A549 treated with AZD9567 at 1 μM for 4 hours (cell line): ENCODE data around the gene GLT8D1. TPM values are rescaled to one million over a fixed set of nuclear protein-coding genes. Genes with fewer than 3 reads are reported as not detected.

ENCODE experiments used
- total RNA-seq: library from RNA; stranded (reverse); fragments of 200-300 nt; extraction: Qiagen RNA extraction; gene quantifications from 5 replicates; pipeline ENCODE4 v1.2.3, GENCODE V29; 2022; ENCODE audit not compliant: insufficient read depth

The GLT8D1 gene
- total RNA-seq = 29.9 to 38.2 TPM (median 36.9 TPM) in 5 replicates

GRCh38 chr3:52705688-52706686 lies at the start of gene GLT8D1, which contains the start of gene SPCS1:
TSS of gene GLT8D1 (minus strand) at chr3:52705791. CDS start at chr3:52700460, 5,331 bp downstream.
TSS of gene SPCS1 (plus strand) at chr3:52706106. CDS start at chr3:52706247, 141 bp downstream.

GRCh38 chr3:52685709-52686691 lies 19.6 kb downstream of the GLT8D1 start, which contains the start of the genes GNL3 and PBRM1:
TSS of gene GNL3 (plus strand) at chr3:52686032. CDS start at chr3:52686093, 61 bp downstream.
TSS of gene PBRM1 (minus strand) at chr3:52685913.

Other genes with a start within 250 kb of the GLT8D1 start
- gene STAB1, start 210.5 kb downstream of the GLT8D1 start, total RNA-seq = 0.03 to 0.11 TPM (median 0.06 TPM) in 4 of 5 replicates, not detected in the other
- 68.5 to 107 TPM (median 101 TPM) in 5 replicates for gene NT5DC2, start 171.9 kb downstream of the GLT8D1 start, total RNA-seq
- gene UQCC5, start 169.2 kb downstream of the GLT8D1 start, total RNA-seq = 56.4 to 73.8 TPM (median 65.5 TPM) in 5 replicates
- 12.6 to 21.7 TPM (median 15.8 TPM) in 5 replicates for gene PBRM1, start 19.9 kb downstream of the GLT8D1 start, total RNA-seq
- gene GNL3, start 19.8 kb downstream of the GLT8D1 start, total RNA-seq = 94.1 to 107 TPM (median 101 TPM) in 5 replicates
- gene SPCS1, start 315 bp upstream of the GLT8D1 start, total RNA-seq = 138 to 170 TPM (median 167 TPM) in 5 replicates
- gene NEK4, start 65.1 kb upstream of the GLT8D1 start, total RNA-seq = 10.5 to 17.8 TPM (median 13.6 TPM) in 5 replicates
- gene ITIH1, start 71.8 kb upstream of the GLT8D1 start, total RNA-seq = 0.06 TPM in 1 of 5 replicates, not detected in the others
- gene ITIH3, start 89.0 kb upstream of the GLT8D1 start, total RNA-seq = 0.06 to 0.21 TPM (median 0.09 TPM) in 4 of 5 replicates, not detected in the other
- gene ITIH4, start 124.9 kb upstream of the GLT8D1 start, total RNA-seq = 0.59 to 1.5 TPM (median 1.1 TPM) in 4 of 5 replicates, not detected in the other
- gene MUSTN1, start 129.2 kb upstream of the GLT8D1 start, total RNA-seq = 0.35 TPM in 1 of 5 replicates, not detected in the others
- 6.8 to 11.6 TPM (median 8.2 TPM) in 5 replicates for gene STIMATE, start 191.8 kb upstream of the GLT8D1 start, total RNA-seq